PC-9 (cell line): ENCODE data around the gene GXYLT2. TPM values are rescaled to one million over a fixed set of nuclear protein-coding genes. Genes with fewer than 3 reads are reported as not detected.

Experiments
- BruUV-seq: library from RNA; stranded (reverse); fragments of 400-500 nt; replicated peaks from 2 replicates; lab custom pipeline; 2021; lab: Mats Ljungman, UMichigan
- CTCF ChIA-PET: fragments of 300-600 bp; sonication (Branson Sonifier 250); formaldehyde crosslinking; loops from one replicate; lab custom pipeline; 2022; ENCODE audit warnings: antibody characterized with exemption; lab: Charles Lee
- POLR2A ChIA-PET: fragments of 300-600 bp; sonication (Branson Sonifier 250); formaldehyde crosslinking; loops from one replicate; lab custom pipeline; 2022; ENCODE audit warnings: antibody characterized with exemption; ENCODE audit not compliant: unreplicated experiment; lab: Charles Lee
- DNase-seq, 2 experiments: peaks; one replicate each; pipeline versions ENCODE4 v3.0.0 to v3.0.0-alpha.2; 2015 to 2022; ENCODE audit warnings: mixed read lengths in 1 of 2
- H2AFZ ChIP-seq: fragments of 200-600 bp; sonication (generic); 2 replicates; pipeline ENCODE4 v1.8.1; 2017; ENCODE audit warnings: antibody characterized with exemption
- H3F3A ChIP-seq: fragments of 200-600 bp; sonication (generic); 2 replicates; pipeline ENCODE4 v1.8.1; 2017; ENCODE audit warnings: antibody characterized with exemption, mild to moderate bottlenecking, low read depth; ENCODE audit not compliant: insufficient read depth
- H3K27ac ChIP-seq: fragments of 200-600 bp; sonication (generic); 2 replicates; pipeline ENCODE4 v1.6.1; 2016; ENCODE audit warnings: mixed run types
- H3K27me3 ChIP-seq: fragments of 200-600 bp; sonication (generic); 2 replicates; pipeline ENCODE4 v1.6.1; 2016; ENCODE audit warnings: low read depth, mixed run types; ENCODE audit not compliant: insufficient read depth
- H3K36me3 ChIP-seq: fragments of 200-600 bp; sonication (generic); 2 replicates; pipeline ENCODE4 v1.6.1; 2016; ENCODE audit warnings: low read depth, mixed run types
- H3K4me1 ChIP-seq: fragments of 200-600 bp; sonication (generic); replicated peaks from 2 replicates; pipeline ENCODE4 v1.6.1; 2016; ENCODE audit warnings: mixed run types; ENCODE audit not compliant: insufficient read depth
- H3K4me2 ChIP-seq: fragments of 200-600 bp; sonication (generic); 2 replicates; pipeline ENCODE4 v1.6.1; 2017; ENCODE audit warnings: mixed run types
- H3K4me3 ChIP-seq: fragments of 200-600 bp; sonication (generic); 2 replicates; pipeline ENCODE4 v1.6.1; 2016; ENCODE audit warnings: mixed run types
- H3K79me2 ChIP-seq: fragments of 200-600 bp; sonication (generic); 2 replicates; pipeline ENCODE4 v1.6.1; 2017; ENCODE audit warnings: low read depth, mixed run types
- H3K9me2 ChIP-seq: fragments of 200-600 bp; sonication (generic); 2 replicates; pipeline ENCODE4 v1.8.1; 2017; ENCODE audit warnings: mild to moderate bottlenecking; ENCODE audit not compliant: insufficient read depth
- H3K9me3 ChIP-seq: fragments of 200-600 bp; sonication (generic); 2 replicates; pipeline ENCODE4 v1.8.1; 2016; ENCODE audit warnings: low read depth; ENCODE audit not compliant: insufficient read depth
- H4K20me1 ChIP-seq: fragments of 200-600 bp; sonication (generic); 2 replicates; pipeline ENCODE4 v1.8.1; 2017; ENCODE audit not compliant: insufficient read depth
- EZH2 ChIP-seq: fragments of 200-600 bp; sonication (generic); IDR thresholded peaks from 2 replicates; pipeline ENCODE4 v1.8.0; 2017; ENCODE audit warnings: antibody characterized with exemption, low read depth
- intact Hi-C: fragments of 100-400 bp; cut with micrococcal nuclease; formaldehyde crosslinking; loops from one replicate; pipeline ENCODE4 v1.10.0; 2022; ENCODE audit not compliant: unreplicated experiment
- total RNA-seq: library from RNA; stranded (reverse); gene quantifications from 2 replicates; pipeline ENCODE4 v1.2.3, GENCODE V29; 2021
- TF ChIP-seq, protein P1 (sequence below): fragments of 200-600 bp; sonication (generic); conservative IDR thresholded peaks from 2 replicates; pipeline ENCODE4 v1.6.1; 2017; ENCODE audit warnings: mixed run types, antibody characterized with exemption, mild to moderate bottlenecking, moderate library complexity

Gene GXYLT2
- total RNA-seq, 1 experiment from 2014 or later, result 2.9 TPM

DNA sequence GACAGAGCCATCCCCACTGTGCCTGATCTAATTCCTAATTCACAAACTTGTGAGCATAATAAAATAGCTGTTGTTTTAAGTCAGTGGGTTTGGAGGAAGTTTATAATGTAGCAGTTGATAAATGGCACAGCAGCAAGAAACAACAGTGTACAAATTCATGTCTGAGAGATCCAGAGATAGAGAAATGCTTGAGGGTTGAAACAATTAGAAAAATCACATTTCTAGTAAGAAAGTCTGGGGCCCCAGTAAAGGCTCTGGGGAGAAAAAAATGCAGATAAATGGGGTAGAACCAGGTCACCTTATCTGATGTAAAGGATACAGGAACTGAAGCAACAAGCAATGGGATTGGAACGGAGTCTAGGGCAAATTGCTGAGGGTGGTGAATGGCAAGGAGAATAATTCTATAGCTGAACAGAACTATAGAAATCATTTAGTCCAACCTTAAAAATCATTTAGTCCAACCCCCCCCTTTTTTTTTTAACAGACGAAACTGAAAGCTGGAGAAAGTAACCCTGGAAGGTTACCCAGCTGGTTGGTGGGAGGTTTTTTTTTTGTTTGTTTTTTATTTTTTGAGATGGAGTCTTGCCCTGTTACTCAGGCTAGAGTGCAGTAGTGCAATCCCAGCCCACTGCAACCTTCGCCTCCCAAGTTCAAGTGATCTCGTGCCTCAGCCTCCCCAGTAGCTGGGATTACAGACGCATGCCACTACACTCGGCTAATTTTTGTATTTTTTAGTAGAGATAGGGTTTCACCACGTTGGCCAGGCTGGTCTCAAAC lies 25.3 kb upstream of the GXYLT2 start:
- POLR2A ChIA-PET, result no interaction called here
- intact Hi-C loops, result no loop called here

DNA sequence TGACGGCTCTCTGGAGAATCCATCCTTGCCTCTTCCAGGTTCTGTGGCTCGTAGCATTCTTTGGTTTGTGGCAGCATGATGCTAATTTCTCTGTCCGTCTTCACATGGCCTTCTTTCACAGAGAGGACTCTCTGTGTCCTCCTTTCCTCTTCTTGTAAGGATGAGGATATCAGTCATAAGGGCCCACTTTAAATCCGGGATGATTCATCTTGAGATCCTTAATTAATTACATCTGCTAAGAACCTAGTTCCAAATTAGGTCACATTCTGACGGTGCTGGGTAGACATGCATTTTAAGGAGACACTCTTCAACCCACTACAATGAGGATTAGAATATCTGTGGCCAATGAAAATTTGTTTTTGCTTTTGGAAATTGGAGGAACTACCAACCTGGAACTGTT lies 15.7 kb upstream of the GXYLT2 start:
- DNase-seq, result no peak
- no peaks in the 10 kb centered on the region for H3K9me3 ChIP-seq
- no peaks in the 10 kb centered on the region for H3F3A ChIP-seq
- H3K79me2 ChIP-seq, result no peaks in the 10 kb centered on the region
- ChIA-PET POLR2A (no interaction called here), CTCF (no interaction called here)
- intact Hi-C loops, result no loop called here
- no peaks in the 10 kb centered on the region for H3K36me3 ChIP-seq
- H4K20me1 ChIP-seq, result no peaks in the 10 kb centered on the region
- no TSS peak for BruUV-seq
- H3K9me2 ChIP-seq, result no peaks in the 10 kb centered on the region
- H3K4me2 ChIP-seq, result no peak overlapping the region
- no peaks in the 10 kb centered on the region for H3K27me3 ChIP-seq
- no peak for TF ChIP-seq EZH2
- TF ChIP-seq, protein P1, sequence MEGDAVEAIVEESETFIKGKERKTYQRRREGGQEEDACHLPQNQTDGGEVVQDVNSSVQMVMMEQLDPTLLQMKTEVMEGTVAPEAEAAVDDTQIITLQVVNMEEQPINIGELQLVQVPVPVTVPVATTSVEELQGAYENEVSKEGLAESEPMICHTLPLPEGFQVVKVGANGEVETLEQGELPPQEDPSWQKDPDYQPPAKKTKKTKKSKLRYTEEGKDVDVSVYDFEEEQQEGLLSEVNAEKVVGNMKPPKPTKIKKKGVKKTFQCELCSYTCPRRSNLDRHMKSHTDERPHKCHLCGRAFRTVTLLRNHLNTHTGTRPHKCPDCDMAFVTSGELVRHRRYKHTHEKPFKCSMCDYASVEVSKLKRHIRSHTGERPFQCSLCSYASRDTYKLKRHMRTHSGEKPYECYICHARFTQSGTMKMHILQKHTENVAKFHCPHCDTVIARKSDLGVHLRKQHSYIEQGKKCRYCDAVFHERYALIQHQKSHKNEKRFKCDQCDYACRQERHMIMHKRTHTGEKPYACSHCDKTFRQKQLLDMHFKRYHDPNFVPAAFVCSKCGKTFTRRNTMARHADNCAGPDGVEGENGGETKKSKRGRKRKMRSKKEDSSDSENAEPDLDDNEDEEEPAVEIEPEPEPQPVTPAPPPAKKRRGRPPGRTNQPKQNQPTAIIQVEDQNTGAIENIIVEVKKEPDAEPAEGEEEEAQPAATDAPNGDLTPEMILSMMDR, result no peak
- no peaks in the 10 kb centered on the region for H3K4me1 ChIP-seq
- no peak overlapping the region for H2AFZ ChIP-seq
- no peak overlapping the region for H3K4me3 ChIP-seq
- no peak overlapping the region for H3K27ac ChIP-seq

More for the DNA sequence above, 25.3 kb upstream of the GXYLT2 start:
- TF ChIP-seq, protein P1, result no peak
- no peak for TF ChIP-seq EZH2
- CTCF ChIA-PET, result no interaction called here
- Histone ChIP-seq H3K79me2 (no peaks in the 10 kb centered on the region), H2AFZ (no peak overlapping the region), H3K4me1 (no peaks in the 10 kb centered on the region), H4K20me1 (no peaks in the 10 kb centered on the region), H3K9me2 (no peaks in the 10 kb centered on the region), H3K27ac (no peak overlapping the region), H3K4me3 (no peak overlapping the region), H3K4me2 (no peak overlapping the region), H3K27me3 (no peaks in the 10 kb centered on the region), H3F3A (no peaks in the 10 kb centered on the region), H3K36me3 (no peaks in the 10 kb centered on the region), H3K9me3 (no peaks in the 10 kb centered on the region)
- no peak for DNase-seq
- no TSS peak for BruUV-seq

DNA sequence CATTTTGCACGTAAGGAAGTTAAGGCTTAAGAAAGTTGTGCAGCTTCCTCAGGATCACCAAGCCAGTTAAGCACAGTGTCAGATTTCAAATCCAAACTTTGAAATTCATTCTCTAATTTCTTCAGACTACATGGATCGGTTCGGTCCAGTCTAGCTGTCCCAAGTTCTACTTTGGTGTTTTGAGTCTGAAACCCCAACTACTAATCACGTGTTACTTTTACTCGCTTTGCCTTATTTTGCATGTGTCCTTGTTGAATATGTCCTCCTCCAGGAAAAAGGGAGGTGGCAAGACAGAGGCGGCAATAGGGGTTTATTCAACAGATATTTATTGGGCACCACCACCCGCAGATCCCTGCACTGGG lies 522 bp upstream of the GXYLT2 start:
- ChIA-PET POLR2A (no interaction called here), CTCF (interaction anchor here (0.7 kb wide), 1 partner anchor 35 kb away, joined by 17 read pairs; no protein-coding TSS in a partner anchor)
- Histone ChIP-seq H3K9me2 (no peaks in the 10 kb centered on the region), H3K79me2 (no peaks in the 10 kb centered on the region), H3K9me3 (no peaks in the 10 kb centered on the region), H3F3A (peaks cover 22% of the 10 kb centered on the region), H3K36me3 (no peaks in the 10 kb centered on the region), H3K4me1 (peaks cover 31% of the 10 kb centered on the region), H2AFZ (peak overlapping the region; percentile 81; the same call in 1 of the 2 replicates), H3K4me3 (peak overlapping the region; percentile 68), H3K27ac (no peak overlapping the region), H3K27me3 (no peaks in the 10 kb centered on the region), H3K4me2 (peak overlapping the region; percentile 98), H4K20me1 (no peaks in the 10 kb centered on the region)
- intact Hi-C loops, result loop anchor here (5.0 kb wide), 1 partner anchor 40 kb away; the partner anchor contains the start of gene SHQ1
- BruUV-seq, result no TSS peak
- DNase-seq, result no peak
- TF ChIP-seq, protein P1, result no peak
- no peak for TF ChIP-seq EZH2
